GM21723 (cell line): ENCODE measurements around the gene KLK10.
"Not testable (repeated sequence)": the region's sequence is repeated elsewhere in the genome, so short reads cannot be mapped to it uniquely, and the experiment has no call there.

Experiments
- ATAC-seq: cut with Tn5 transposase; IDR thresholded peaks from one replicate; pipeline ENCODE4 v1.9.1; 2021; ENCODE audit warnings: mild to moderate bottlenecking, moderate library complexity; ENCODE audit not compliant: unreplicated experiment

The KLK10 gene

DNA sequence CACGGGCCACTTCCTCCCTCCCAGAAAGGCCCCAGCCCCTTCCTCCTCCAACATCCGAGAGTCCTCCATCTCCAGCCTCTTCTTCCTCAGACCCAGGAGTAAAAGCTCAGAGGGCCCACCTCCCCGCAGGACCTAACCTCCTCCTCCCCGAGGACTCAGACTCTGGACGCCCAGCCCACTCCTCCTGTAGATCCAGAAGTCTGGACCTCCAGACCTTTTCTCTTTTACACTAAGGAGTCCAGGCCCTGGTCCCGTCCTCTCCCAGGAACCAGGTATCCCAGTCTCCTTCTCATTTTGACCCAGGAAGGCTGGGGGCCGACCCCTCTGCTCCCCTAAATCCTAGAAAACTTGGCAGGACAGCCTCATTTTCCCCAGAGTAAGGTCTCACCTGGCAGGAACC lies 16.2 kb downstream of the KLK10 start:
- no peak for ATAC-seq

DNA sequence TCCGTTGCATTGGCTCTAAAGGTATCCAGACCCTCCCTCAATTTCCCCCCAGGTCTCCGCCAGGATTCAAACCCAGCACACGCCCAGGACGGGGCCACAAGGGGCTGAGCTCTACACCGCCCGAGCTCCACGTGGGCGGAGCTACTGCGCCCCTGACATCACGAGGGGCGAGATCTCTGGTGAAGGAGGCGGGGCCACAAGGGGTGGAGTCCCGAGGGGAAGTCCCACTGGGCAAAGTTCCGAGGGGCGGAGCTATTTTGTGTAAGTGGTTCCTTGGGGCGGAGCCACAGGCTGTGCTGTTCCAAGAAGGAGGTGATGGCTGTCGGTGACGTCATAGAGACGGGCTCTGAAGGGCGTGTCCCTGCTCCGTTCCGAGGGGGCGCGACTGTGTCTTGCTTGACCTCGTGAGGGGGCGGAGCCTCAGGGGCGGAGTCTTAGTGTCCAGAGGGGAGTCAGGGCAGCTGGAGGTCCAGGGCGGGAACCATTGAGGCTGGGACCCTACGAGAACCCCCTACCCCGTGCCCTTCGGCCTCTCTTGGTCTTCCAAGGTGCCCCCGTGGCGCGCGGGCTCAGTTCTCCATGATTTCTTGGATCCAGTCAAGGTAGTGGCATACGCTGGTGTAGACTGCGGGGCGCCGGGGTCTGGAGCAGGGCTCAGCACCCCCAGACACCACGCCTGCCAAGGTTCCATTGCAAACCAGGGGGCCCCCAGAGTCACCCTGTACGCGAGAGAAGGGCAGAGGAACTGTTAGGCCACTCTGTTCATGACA lies 16.8 kb downstream of the KLK10 start:
- no peak for ATAC-seq

DNA sequence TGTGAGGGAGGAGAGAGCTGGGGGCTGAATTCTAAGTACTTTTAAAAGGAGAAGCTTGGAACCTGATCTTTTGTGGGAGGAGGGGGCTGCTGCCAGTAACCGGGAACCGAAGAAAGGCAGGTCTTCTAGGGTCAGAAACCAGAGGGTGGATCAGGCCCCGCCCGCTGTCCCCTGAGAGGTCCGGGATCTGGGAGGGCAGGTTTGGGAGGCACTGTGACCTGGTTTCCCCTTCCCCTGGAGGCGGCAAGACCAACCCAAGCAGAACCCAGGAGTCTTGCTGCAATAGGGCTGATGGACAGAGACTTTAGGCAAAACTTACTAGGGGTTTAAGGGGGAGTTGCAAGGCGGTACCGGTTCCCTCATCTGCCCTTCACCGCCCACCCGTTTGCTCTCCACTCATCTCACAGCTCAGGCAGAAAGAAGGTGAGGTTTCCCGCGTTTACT lies 17.4 kb downstream of the KLK10 start:
- no peak for ATAC-seq

DNA sequence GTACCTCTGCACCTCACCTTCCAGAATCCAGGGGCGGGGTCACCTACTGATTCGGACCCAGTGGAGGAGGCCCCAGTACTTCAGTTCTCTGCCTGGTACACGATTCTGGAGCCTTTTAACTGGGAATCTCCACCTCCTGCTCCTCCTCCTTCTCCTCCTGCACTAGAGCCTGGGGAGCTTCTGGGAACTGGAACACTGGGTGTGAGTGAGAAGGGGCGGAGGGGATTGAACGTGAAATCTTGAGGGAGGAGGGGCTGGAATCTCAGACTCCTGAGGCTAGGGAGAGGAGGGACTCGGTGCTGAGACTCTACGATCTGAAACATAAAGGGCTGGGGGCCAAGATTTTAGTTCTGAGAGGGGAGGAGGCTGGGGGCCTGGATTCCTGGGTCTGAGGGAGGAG lies 18.0 kb downstream of the KLK10 start, which contains the start of gene KLK8:
Gene KLK8, minus strand, starts transcription at position 90 of the 400 bp plus-strand sequence. CDS start 437 bp downstream, outside the sequence.
- ATAC-seq, result no peak

DNA sequence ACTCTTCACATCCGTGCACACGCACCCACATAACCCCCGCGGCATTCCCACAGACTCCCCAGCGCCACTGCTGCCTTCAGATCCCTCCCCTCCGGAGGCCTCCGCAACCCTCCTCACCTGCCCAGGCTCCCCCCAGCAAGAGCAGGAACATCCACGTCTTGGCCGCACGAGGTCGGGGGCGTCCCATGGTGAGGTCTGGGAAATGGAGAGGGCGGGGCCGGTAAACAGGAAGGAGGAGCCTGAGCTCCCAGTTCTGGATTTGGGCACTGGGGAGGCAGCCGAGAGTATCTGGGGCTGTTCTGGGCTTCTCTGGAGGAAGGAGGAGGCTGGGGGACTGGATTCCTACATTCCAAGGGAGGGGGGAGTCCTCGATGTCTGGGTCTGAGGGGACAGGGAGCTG lies 18.5 kb downstream of the KLK10 start:
- no peak for ATAC-seq

DNA sequence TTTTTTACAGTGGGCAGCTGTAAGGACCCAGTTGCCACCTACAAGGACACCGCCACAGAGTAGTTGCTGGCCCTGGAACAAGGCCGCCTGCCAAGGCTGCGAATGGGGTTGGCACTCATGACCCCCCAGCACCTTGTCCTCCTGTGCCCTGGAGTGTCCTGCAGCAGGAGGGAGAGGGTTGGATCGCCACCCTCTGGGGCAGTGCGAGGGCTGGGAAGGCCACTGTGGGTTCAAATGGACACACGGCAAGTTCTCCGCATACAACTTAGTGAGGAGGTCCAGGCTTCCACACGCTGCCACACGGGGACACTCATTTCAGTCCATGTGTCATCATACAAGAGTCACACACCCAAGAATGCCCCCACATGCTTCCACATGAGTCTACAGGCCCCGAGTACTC lies 19.1 kb downstream of the KLK10 start:
- ATAC-seq, result no peak

DNA sequence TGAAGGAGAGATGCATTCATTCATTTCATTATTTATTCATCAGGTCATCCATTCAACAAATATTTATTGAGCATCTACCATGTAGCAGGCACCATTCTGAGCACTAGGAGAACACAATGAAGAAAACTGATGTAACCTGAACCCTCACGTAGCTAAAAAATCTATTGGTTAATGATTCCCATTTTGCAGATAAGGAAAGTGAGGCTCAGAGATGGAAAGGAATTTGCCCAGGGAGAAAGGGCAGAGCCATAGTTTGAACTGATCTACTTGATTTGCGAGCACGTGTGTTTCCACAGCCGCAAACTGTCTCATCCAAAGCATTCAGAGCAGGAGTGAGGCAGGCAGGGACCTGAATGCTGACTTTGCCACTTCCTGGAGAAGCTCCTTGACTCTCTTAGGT lies 20.8 kb downstream of the KLK10 start:
- ATAC-seq, result no peak

DNA sequence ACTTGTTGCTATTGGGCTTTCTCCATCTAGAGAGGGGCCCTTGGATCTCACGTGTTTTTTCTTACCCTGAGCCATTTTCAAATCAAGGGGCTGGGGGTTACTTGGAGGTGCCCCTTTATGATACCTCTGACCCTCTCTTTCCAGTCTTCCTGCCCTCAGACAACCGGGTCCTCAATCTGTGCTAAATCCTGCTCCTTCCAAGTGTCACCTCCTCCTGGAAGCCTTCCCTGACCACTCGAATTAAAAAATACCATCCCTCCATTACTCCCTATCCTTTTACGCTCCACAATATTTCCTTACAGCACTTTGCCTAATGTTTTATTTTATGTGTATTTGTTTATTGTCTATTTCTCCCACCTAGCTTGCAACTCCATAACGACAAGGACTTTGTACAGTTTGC lies 21.4 kb downstream of the KLK10 start:
- no peak for ATAC-seq

DNA sequence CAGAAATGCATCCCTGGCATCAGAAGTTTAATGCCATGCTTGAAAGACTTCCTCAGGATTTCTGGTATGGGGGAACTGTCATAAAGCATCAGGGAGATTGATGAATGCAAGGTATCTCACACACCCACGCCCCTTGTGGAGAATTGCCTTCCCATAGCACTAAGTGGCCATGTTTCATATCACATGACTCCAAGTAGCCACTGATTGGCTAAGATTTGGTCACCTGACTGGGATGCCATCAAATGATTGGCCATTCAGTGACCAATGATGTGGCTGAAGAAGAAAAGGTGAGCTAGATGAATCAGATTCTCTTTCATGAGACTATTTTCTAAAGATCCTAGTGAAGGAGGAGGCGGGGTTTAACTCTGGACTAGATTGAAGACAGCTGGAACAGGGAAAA lies 25.4 kb downstream of the KLK10 start:
- ATAC-seq, result no peak

DNA sequence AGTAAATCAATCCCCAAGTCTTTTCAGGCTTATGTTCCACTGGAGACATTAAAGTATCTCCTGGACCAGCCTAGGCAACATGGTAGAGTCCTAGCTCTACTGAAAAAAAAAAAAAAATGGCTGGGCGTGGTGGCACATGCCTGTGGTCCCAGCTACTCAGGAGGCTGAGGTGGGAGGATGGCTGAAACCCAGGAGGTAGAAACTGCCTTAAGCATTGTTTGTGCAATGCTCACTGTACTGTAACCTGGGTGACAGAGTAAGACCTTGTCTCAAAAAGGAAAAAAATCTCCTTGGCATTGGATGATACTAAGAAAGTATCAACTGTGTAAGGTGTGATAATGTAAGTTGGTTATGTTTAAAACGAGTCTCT lies 26.9 kb downstream of the KLK10 start:
- ATAC-seq, result no peak

DNA sequence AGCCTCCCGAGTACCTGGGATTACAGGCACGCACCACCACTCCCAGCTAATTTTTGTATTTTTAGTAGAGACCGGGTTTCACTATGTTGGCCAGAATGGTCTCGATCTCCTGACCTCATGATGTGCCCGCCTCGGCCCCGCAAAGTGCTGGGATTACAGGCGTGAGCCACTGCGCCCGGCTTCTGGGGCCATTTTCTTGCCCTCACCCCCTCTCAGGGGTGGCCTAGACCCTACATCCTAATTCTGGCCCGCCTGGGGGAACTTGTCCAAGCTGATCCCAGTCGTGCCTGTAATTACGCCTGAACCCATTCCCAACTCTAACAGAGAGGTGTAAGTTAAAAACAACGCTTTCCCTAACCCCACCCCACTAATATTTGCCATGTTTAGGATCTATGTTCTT lies 35.1 kb downstream of the KLK10 start:
- ATAC-seq, result not testable (repeated sequence)

DNA sequence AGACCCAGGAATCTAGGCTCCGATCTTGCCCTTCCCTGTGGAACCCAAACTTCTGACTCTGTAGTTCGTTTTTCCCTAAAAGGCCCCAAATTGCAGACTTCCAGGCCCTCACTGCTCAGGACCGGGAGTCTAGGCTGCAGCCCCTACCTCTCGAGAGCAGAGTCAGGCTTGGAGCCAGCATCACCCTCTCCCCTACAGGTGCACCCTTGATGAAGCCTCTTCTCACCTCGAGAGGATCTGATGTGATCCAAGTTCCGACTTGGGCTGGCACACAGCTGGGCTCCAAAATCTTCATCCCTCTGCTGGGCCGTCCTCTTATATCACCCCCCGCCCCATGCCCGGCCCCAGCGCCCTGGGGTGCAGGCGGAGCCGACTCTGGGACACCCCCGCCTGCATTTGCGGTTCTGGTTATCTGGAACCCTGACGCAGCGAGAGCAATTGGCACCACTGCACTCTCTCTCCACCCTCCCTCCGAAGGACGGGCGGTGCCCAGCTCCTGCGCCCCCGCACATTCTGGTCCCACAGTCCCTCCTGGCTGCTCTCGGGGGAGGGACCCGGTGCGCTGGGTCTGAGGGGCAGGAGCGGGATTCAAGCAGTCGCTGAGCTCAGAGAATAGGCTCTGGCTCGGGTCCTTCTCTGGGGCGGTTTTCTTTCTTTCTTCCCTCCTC lies 35.8 kb downstream of the KLK10 start, which contains the start of gene KLK7:
Gene KLK7, minus strand, starts transcription at position 293 of the 668 bp plus-strand sequence. CDS start 1,518 bp downstream, outside the sequence.
- no peak for ATAC-seq

DNA sequence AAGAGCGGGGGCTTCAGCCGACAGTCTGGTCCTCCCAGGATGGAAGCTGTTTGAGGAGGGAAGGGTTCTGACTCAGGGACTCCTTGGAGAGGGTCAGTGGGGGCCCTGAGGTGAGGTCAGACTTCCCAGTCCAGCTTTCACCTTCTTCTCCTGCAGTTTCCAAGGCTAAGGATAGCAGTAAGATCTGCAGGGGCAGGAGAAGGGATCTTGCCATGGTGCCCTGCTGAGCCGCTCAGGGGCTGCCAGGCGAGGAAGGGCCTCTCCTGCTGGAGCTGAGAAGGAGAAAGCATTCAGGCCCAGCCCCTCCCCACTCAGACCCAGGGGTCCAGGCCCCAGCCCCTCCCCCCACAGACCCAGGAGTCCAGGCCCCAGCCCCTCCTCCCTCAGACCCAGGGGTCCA lies 37.3 kb downstream of the KLK10 start:
- no peak for ATAC-seq

DNA sequence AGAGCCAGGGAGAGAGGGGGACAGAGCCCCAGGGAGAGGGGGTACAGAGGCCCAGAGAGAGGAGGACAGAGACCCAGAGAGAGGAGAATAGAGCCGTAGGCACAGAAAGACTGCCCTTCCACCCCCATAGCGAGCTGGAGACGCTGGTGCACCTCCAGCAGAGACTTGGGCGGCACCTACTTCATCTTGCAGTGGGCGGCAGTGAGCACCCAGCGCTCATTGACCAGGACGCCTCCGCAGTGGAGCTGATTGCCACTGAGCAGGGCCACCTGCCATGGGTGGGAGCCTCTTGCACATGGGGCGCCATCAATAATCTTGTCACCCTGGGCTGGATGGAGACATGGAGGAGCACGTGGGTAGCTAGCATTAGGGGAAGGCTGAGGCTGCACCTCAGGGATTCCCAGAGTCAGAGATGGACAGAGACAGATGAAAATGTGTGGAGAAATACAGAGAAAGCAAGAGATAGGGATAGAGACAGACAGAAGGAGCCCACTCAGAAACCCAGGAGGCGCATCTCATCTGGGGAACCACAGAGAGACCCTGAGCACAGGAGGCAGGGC lies 37.8 kb downstream of the KLK10 start:
- ATAC-seq, result no peak

DNA sequence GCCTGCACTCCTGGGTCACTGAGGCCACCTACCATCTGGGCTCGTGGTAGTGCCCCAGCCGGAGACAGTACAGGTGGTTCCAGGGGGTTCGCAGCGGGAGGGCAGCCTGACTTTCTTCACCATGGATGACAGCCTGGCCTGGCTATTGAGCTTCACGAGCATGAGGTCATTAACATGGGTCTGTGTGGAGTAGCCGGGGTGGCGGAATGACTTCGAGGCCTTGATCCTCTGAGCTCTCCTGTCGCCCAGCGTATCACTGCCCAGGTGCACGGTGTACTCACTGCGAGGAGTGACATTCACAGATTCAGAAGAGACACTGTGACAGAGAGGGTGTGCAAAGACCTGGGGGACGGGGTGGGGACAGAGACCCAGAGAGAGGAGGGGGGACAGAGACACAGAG lies 39.3 kb downstream of the KLK10 start:
- ATAC-seq, result no peak

DNA sequence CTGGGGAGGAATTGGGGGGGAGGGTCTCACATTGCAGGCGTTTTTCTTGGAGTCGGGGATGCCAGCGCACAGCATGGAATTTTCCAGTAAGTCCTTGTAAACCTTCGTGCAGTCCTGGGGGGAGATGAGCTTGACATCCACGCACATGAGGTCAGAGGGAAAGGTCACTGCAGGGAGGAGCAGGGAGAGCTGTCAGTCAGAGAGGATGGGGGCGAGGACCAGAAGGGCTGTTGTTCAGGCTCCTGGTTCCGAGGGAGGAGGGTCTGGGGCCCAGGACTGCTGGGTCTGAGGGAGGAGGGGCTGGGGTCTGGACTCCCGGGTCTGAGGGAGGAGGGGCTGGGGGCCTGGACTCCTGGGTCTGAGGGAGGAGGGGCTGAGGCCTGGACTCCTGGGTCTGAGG lies 39.8 kb downstream of the KLK10 start:
- no peak for ATAC-seq

DNA sequence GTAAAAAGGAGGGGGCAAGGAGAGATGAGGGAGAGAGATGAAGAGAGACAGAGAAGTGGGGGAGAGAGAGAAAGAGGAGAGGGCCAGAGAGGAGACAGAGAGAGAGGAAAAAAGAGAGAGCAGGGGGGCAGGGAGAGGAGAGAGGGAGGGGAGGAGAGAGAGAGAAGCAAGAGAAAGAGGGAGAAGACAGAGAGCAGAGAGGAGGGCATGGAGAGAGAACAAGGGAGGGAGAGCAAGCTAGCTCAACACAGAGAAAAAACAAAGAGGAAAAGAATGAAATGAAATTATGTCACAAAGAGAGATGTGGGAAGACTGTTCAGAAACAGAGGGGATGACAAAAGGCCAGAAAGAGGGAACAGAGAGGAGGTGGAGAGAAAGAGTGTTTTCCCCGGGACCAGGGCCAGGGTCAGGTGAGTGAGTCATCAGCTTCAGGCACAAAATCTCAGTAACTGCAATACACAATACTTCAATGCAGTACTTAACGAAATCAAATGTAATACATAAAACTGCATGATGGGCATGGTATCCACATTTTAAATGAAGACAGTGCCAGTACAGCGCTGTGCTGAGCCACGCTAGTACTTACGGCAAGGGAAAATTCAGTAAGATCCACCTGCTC lies 40.6 kb downstream of the KLK10 start:
- ATAC-seq, result no peak

DNA sequence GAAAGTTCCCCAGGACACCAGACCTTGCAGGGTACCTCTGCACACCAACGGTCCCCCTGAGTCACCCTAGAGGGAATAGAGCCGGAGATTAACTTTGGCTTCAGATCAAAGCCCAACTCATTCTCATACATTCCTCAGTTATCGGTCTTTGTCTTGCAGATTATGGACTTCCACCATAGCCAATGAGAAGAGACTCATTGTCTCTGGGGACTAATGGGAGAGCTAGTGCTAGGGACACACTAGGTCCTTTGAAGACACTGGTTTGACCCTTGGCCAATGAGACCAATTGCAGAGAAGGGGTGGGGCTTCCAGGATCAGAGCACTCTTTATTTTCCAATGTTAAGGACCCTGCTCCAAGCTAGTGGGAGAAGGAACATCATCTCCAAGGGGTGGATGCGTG lies 41.9 kb downstream of the KLK10 start:
- ATAC-seq, result no peak

DNA sequence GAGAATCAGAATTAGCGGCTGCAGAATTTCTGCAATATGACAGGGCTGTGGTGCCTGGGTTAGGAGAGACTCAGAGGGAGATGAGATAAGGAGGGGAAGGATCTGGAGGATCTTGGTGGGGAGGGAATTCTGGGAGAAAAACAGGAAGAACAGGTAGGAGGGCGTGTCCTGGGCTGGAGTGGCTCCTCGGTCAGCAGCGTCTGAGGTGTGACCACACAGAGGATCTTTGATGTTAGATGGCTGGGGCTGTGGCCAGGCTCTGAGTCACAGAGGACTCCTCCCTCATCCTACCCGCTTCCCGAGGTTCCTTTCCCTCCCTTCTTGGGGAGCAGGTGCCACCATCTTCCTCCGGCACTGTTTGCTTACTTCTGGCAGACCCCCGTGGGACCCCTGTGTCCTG lies 43.7 kb downstream of the KLK10 start:
- no peak for ATAC-seq

DNA sequence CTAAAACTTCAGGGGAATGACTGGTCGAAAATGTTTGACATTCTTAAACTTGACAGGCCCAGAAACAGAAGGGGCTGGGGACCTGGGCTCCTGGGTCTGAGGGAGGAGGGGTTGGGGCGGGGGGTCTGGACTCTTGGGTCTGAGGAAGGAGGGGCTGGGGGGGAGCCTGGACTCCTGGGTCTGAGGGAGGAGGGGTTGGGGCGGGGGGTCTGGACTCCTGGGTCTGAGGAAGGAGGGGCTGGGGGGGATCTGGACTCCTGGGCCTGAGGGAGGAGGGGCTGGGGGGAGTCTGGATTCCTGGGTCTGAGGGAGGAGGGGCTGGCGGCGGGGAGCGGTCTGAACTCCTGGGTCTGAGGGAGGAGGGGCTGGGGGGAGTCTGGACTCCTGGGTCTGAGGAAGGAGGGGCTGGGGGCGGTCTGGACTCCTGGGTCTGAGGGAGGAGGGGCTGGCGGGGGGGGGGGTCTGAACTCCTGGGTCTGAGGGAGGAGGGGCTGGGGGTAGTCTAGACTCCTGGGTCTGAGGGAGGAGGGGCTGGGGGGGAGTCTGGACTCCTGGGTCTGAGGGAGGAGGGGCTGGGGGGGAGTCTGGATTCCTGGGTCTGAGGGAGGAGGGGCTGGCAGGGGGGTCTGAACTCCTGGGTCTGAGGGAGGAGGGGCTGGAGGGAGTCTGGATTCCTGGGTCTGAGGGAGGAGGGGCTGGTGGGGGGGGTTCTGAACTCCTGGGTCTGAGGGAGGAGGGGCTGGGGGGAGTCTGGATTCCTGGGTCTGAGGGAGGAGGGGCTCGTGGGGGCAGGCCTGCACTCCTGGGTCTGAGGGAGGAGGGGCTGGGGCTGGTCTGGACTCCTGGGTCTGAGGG lies 44.6 kb downstream of the KLK10 start:
- no peak for ATAC-seq
